HCEC 1CT (cell line): ENCODE measurements around the gene ADH5.
A peak's percentile ranks its signal among the peaks of the same experiment; 100 is the strongest.
"Not testable (repeated sequence)": the region's sequence is repeated elsewhere in the genome, so short reads cannot be mapped to it uniquely, and the experiment has no call there.

Experiments
- DNase-seq: peaks from one replicate; pipeline ENCODE4 v3.0.0-alpha.2; 2017

Gene ADH5

GRCh38 chr4:99082192-99082591 lies 6.4 kb downstream of the ADH5 start:
- DNase-seq: no peak

DNA sequence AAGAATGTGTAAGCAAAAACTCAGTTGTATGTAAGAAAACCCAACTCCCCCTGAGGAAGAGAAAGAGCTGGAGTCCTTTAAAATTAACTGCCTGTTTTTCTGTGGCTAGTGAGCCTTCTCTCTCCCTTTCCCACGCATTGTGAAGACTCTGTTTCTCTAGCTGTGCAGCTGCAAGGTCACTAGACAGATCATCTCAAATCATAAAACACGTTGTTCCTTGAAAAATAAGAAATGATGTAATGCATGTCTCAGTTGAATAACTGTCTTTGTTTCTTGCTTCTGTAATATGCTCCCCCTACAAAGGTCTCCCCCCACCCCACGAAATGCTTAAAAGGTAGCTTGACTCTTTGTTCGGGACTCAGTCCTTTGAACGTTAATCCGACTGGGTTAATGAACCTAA lies 7.7 kb downstream of the ADH5 start:
- DNase-seq: not testable (repeated sequence)

DNA sequence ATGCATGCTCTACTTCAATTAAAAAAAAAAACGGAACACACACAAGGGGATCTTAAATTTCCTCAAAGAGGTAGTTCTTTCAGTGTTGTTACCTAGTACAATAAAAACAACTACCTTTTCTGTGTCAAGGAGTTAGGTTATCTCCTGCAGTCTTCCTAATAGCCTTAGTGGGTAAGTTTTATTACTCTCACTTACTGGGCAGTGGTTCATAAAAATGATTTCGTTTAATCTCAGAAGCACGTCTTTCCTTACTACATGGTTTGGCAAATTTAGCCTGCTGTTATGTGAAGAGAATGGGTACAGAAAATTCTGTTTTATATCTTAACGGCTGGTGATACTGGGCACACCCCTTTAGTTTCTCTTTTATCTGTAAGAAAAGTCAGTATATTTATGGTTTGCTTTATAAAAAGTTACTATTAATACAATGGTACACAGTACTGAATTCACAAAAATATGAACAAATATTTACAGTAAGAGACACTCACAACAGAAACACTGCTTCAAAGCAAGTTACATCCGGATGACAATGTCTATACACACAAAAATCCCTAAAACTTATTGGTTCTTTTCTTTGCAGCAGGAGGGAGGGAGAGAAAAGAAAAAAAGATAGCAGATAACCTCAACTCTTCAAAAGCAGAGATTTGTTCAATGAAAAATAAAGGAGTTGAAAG lies 8.8 kb downstream of the ADH5 start:
- no peak for DNase-seq

DNA sequence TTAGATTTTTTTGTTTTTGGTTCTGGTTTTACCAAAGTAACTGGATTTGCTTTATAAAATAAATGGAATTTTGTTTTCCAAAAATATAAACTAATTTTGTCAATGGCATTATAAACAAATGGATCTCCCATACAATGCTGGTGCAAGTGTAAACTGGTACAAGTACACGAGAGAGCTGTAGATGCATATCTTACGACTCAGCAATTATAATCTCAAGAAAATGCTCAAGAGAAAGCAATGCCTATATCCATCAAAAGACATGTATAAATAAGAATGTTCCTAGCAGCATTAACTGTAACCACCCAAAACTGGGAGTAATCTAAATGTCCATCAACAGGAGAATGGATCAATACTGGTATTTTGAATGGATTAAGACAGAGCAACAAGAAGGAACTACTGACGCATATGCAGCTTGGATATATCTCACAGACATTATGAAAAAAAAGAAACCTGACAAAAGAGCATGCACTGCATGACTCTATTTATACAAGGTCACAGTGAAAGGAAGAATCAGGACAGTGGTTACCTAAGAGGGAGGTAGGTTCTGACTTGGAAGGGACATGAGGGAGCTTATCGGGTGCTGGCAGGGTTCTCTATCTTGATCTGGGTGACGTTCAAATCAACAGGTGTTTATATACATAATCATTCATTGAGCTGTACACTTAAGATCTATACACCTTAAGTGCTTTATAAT lies 9.5 kb downstream of the ADH5 start:
- DNase-seq: no peak

DNA sequence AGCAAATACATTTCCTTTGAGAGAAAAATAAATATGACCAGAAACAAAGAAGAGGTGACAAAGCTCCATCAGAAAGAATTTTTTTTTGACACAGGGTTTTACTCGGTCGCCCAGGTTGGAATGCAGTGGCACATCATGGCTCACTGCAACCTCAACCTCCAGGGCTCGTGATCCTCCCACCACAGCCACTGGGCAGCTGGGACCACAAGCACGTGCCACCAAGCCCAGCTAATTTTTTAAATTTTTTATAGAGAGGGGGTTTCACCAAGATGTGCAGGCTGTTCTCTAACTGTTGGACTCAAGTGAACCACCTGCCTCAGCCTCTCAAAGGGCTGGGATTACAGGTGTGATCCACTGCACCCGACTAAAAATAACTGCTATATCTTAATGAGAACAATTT lies 10.3 kb downstream of the ADH5 start:
- DNase-seq: no peak

DNA sequence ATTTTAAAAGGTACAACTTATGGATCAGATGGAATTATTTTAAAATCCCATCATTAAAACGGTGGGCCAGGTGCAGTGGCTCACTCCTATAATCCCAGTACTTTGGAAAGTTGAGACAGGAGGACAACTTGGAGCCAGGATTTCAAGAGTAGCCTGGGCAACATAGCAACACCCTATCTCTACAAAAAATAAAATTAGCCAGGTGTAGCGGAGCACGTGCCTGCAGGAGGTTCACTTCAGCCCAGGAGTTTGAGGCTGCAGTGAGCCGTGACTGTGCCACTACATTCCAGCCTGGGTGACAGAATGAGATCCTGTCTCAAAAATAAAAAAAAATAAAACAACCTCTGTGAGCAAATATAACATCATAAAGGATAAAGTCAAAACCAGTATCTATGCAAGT lies 11.4 kb downstream of the ADH5 start:
- no peak for DNase-seq

DNA sequence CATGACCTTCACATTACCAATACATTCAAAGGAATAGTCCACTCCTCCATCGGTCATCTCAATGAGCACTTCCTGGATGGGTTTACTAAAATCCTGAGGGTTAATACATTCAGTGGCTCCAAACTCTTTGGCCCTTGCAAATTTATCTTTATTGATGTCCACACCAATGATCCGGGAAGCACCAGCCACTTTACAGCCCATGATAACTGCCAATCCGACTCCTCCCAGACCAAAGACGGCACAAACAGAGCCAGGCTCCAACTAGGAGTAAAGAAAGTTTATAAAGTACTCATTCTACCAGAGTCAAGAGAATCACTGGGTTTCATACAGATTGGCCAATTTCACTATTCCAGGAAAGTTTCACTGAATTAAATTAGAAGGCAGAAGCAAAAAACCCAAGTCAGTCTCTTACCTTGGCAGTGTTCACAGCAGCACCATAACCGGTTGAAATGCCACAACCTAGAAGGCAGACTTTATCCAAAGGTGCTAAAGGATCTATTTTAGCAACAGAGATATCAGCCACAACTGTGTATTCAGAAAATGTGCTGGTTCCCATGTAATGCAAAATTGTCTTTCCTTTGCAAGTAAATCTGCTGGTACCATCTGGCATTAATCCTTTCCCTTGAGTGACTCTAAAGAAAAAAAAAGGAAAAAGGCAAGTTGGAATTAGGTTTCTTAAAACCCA lies 12.2 kb downstream of the ADH5 start:
- no peak for DNase-seq

GRCh38 chr4:99074816-99075215 lies 13.8 kb downstream of the ADH5 start:
- DNase-seq: no peak

DNA sequence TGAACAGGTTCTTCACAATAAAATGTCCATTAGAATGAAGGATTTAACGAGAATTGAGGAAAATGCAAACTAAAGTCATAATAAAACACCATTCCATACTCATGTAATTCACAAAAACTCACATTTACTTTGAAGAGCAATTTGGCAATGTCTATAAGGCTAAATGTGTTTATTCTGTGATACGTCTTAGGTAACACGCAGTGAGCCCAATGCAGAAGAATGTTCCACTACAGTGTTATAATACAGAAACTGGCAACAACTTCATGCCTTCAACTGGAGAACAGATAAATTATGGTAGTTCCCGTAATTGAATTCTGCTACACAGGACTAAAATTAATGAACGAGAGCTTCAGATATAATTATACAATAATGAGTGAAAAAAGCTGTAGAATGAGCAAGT lies 17.4 kb downstream of the ADH5 start:
- DNase-seq: no peak

GRCh38 chr4:99067617-99068016 lies 21.0 kb downstream of the ADH5 start:
- no peak for DNase-seq

DNA sequence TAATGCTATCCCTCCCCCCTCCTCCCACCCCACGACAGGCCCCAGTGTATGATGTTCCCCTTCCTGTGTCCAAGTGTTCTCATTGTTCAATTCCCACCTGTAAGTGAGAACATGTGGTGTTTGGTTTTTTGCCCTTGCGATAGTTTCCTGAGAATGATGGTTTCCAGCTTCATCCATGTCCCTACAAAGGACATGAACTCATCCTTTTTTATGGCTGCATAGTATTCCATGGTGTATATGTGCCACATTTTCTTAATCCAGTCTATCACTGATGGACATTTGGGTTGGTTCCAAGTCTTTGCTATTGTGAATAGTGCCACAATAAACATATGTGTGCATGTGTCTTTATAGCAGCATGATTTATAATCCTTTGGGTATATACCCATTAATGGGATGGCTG lies 23.1 kb downstream of the ADH5 start:
- DNase-seq: not testable (repeated sequence)

GRCh38 chr4:99062120-99062519 lies 26.5 kb downstream of the ADH5 start:
- DNase-seq: peak; percentile 41

DNA sequence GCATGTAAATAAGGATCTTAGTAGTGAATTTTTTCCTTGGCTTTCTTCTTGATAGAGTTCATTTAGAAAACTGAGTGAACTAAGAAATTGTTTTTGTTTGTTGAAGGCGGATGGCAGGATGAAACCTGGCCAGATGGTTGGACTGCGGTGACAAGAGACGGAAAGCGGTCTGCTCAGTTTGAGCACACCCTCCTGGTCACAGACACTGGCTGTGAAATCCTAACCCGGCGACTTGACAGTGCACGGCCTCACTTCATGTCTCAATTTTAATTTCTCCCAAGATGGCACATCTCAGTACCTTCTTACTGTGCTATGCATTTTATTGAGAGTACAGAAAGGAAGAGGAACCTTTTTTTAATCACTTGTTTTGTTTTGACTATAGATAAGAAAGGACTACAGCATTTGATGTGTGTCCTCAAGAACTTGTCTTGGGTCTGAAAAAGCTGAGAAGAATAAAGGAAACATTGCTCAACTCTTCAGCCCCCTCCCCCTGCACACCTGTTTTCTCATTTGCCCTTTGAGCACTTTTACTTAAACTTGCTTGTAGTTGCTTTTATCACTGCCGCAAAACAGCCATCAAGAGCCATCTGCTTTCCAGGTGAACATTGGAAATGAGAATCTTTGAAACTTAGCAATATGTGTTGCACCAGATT lies 27.4 kb downstream of the ADH5 start:
- DNase-seq: no peak

DNA sequence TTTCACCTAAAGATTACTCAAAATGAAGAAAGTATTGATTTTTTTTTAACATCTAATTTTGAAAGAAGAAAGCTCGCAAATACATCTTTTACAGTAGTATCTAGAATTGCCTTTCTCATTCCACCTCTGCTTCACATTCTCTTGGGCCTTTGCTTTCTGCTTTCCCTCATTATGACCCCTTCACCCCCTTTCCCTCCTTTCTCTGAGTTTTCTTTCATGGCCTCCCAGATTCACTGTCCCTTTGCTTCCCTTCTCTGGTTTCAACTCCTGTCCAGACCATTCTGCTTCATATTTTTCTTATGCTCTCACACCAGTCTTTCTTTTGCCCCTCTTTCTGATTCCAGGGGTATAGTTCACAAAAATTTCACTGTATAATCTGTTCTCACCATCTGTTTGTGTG lies 29.0 kb downstream of the ADH5 start:
- no peak for DNase-seq

DNA sequence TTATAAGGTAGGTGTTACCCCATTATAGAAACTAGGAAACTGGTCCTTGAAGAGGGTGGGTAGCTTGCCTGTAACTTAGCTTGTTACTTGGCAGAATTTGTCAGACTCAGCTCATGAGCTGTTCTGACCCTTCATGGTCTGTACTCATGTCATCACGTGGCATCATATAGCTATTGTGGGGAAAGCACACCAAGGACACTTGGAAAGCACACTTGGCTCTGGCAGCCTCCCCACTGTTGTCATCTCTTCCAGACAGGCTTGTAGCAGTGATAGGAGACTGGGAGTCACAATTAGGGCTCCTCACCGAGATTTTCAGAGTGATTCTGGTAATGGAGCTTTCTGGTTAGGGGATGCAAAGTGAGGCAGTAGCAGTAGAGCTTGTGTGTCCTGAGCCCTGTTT lies 30.4 kb downstream of the ADH5 start:
- no peak for DNase-seq

- DNase-seq: no peak
Observed at GRCh38 chr4:99054428-99054994, 34.1 kb downstream of the ADH5 start.

GRCh38 chr4:99052902-99053301 lies 35.7 kb downstream of the ADH5 start:
- no peak for DNase-seq

DNA sequence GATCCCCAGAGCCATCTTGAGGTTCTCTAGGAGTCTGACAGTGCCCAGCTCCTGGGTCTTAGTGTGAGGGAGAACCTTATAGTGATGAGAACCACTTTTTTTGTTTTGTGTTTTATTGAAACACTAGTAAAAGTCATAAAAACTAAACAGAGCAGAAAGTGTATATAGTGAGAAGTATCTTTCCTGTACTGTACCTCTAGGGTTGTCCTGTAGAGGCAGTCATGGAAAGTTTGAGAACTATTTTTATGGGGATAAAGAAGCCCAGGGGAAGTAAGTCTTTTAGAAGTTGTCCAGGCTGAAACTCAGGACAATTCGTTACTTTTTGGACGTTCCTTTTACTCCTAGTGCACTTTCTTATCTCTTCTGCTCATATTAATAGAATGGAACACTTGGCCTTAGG lies 40.9 kb downstream of the ADH5 start:
- DNase-seq: no peak

DNA sequence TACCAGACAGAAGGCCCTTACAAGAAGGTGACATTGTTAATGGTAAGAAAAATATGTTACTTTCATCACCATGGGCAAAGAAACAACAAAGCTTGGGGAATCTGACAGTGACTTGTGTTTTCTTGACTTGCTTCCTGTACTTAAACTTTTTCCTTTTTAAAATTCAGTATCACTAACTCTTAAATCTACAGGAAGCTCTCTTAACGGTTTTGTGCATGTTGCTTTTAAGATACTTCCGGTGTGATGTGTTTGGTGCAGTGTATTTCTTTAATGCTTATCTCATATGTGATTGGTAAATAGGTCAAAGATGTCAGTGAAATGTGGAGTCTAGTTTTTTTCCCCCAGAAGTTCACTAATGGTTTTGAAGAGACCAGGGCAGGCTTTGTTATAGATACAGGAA lies 45.2 kb downstream of the ADH5 start:
- DNase-seq: no peak

- no peak for DNase-seq
Observed at GRCh38 chr4:99038213-99038612, 50.4 kb downstream of the ADH5 start.

- no peak for DNase-seq
Observed at GRCh38 chr4:99033956-99034355, 54.6 kb downstream of the ADH5 start.

GRCh38 chr4:99029852-99030251 lies 58.7 kb downstream of the ADH5 start:
- peak; percentile 7 for DNase-seq

DNA sequence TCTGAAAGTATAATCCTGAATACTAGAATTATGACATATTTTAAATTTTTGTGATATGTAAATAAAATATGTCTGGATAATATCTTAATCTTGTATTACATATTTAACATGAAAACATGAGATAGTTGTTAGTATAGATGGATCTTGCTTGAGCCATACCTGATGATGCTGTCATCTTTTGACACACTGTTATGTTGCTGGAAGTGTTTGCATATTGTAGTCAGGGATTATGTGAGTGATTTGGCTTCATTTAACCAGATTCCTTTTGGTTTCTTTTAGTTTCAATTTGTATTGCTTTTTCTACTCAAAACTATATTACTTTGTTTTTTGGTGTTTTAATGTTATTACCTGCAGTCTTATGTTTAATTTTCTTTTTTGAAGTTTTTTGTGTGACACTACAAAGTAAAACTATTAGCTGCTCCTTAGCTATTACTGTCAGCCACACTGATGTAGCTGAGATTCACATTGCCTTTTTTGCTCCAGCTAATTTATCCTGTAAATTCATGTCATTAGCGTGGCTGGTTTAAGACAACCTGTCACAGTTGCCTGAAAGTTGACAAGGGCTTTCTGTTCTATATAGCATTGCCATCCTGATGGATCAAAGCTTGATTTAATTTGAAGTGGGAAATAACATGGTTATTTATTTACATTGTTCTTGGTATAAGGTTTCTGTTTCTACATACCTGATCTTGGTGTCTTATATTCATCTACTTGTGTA lies 59.4 kb downstream of the ADH5 start:
- no peak for DNase-seq
